ENCODE measurements around the gene SCYGR7. TPM values are rescaled to one million over a fixed set of nuclear protein-coding genes. Genes with fewer than 3 reads are reported as not detected.
A peak's percentile ranks its signal among the peaks of the same experiment; 100 is the strongest.

SCYGR7 gene
- total RNA-seq, 1 donor from 2014 or later: not detected

DNA sequence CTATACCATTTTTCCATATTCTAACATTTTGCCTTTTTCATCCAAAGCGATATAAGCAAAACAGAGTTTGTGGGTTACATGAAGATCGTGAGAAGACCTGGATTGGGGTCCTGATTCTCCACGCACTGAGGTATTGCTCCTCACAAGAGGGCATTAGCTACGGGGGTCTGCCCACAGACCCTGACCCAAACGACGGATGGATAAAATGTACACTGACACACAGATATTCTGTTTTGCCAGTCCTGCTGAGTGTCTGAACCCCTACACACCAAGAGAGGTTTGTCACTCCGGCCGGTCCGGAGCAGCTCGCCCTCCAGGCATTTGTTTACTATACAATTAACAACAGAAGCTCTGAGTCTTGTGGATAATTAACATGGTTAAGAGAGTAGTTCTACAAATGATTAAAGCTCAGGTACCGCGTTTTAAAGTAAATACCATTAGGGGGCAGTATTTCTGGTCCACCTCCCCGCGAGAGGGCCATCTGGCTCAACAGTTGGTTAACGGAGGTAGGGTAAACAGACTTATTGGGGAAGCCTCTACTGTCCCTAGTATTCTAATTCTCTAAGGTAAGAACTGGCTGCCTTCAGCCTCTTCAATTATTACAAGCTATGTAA, 46.0 kb downstream of the SCYGR7 start:
- peak; percentile 37 for DNase-seq (ENCODE audit: low spot score)
- H4K20me1 ChIP-seq (ENCODE audit: low read depth): no peaks in the 10 kb centered on the region
- no peak overlapping the region for H3K4me2 ChIP-seq
- Mint-ChIP-seq H3K36me3 (no peaks in the 10 kb centered on the region), H3K9me3 (no peaks in the 10 kb centered on the region), H3K27me3 (ENCODE audit: insufficient read depth, low read depth) (peaks cover 10% of the 10 kb centered on the region), H3K4me1 (peaks cover 3% of the 10 kb centered on the region), H3K4me3 (no peak overlapping the region), H3K27ac (no peak overlapping the region)
- H3K27ac ChIP-seq: no peak overlapping the region
- H3K79me2 ChIP-seq (ENCODE audit: low read depth): no peaks in the 10 kb centered on the region
- H3K36me3 ChIP-seq: no peaks in the 10 kb centered on the region
- H3K9me3 ChIP-seq (ENCODE audit: low read depth): no peaks in the 10 kb centered on the region
- H2AFZ ChIP-seq (replicated peaks): peak overlapping the region; percentile 35
- H3F3A ChIP-seq (ENCODE audit: low read depth): no peaks in the 10 kb centered on the region
- TF ChIP-seq EZH2phosphoT487 (IDR thresholded peaks at IDR 0.05): no peak
- TF ChIP-seq EZH2 (IDR thresholded peaks at IDR 0.05): no peak
- TF ChIP-seq, protein P1, sequence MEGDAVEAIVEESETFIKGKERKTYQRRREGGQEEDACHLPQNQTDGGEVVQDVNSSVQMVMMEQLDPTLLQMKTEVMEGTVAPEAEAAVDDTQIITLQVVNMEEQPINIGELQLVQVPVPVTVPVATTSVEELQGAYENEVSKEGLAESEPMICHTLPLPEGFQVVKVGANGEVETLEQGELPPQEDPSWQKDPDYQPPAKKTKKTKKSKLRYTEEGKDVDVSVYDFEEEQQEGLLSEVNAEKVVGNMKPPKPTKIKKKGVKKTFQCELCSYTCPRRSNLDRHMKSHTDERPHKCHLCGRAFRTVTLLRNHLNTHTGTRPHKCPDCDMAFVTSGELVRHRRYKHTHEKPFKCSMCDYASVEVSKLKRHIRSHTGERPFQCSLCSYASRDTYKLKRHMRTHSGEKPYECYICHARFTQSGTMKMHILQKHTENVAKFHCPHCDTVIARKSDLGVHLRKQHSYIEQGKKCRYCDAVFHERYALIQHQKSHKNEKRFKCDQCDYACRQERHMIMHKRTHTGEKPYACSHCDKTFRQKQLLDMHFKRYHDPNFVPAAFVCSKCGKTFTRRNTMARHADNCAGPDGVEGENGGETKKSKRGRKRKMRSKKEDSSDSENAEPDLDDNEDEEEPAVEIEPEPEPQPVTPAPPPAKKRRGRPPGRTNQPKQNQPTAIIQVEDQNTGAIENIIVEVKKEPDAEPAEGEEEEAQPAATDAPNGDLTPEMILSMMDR (IDR thresholded peaks at IDR 0.05): peak; percentile 58
- no peaks in the 10 kb centered on the region for H3K4me1 ChIP-seq
- H3K9ac ChIP-seq: no peak overlapping the region
- H3K27me3 ChIP-seq: no peaks in the 10 kb centered on the region
- no peak overlapping the region for H3K4me3 ChIP-seq

DNA sequence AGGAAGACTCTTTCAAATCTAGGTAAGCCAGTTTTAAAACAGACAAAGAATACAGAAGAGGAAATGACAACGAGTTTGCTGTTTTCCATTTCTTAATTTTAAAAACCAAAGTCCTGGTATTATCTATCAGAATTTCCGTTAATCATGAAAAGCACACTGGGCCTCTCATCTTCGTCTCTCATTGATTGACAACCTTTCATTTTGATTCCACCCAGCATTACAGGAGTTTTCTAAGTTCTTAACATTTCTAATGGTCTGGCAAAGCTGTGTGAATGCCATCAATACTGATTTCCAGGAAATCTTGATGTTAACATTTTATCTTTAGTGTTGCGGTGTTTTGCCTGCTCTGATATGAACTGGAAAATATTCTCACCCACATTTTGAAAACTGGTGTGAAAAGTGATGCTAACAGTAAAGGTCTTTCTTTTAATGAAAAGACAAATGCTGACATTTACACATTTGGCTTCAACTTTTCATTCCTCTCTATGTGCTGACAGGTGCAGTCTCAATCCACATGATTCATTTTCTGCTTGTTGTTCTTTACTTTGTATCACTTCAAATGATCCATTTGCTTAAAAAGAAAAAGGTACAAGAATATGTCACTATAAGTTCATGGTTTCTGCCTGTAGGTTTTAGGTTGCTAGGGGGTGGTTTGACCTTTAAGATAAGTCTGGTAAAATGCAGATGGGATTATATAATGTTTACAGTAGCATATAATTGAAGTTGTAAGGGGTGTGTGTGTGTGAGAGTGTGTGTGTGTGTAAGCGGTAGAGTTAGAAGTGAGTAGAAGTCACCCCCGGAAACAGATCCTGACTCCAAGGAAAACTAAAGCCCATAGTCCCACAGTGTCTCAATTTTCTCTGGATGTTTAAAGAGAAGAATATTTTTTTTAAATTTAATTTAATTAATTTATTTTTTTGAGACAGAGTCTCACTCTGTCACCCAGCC, 47.0 kb downstream of the SCYGR7 start:
- H2AFZ ChIP-seq (replicated peaks): no peak overlapping the region
- no peaks in the 10 kb centered on the region for H3K36me3 Mint-ChIP-seq
- no peak overlapping the region for H3K4me3 Mint-ChIP-seq
- no peaks in the 10 kb centered on the region for H3F3A ChIP-seq (ENCODE audit: low read depth)
- H3K27me3 Mint-ChIP-seq (ENCODE audit: insufficient read depth, low read depth): peaks cover 10% of the 10 kb centered on the region
- H3K79me2 ChIP-seq (ENCODE audit: low read depth): no peaks in the 10 kb centered on the region
- TF ChIP-seq, protein P1 (IDR thresholded peaks at IDR 0.05): no peak
- no peak for TF ChIP-seq EZH2phosphoT487 (IDR thresholded peaks at IDR 0.05)
- DNase-seq (ENCODE audit: low spot score): no peak
- no peak overlapping the region for H3K27ac ChIP-seq
- no peaks in the 10 kb centered on the region for H3K4me1 ChIP-seq
- H3K9me3 ChIP-seq (ENCODE audit: low read depth): no peaks in the 10 kb centered on the region
- H3K27me3 ChIP-seq: no peaks in the 10 kb centered on the region
- H3K4me1 Mint-ChIP-seq: peaks cover 3% of the 10 kb centered on the region
- no peak overlapping the region for H3K9ac ChIP-seq
- no peak overlapping the region for H3K4me3 ChIP-seq
- no peaks in the 10 kb centered on the region for H3K9me3 Mint-ChIP-seq
- H3K4me2 ChIP-seq: no peak overlapping the region
- H4K20me1 ChIP-seq (ENCODE audit: low read depth): no peaks in the 10 kb centered on the region
- H3K27ac Mint-ChIP-seq: no peak overlapping the region
- no peaks in the 10 kb centered on the region for H3K36me3 ChIP-seq

Small RNA genes within 50 kb of the gene (small RNA-seq; reads per million reads assigned to genes)
- gene RNA5SP121 (not detected), gene SNRPGP8 (not detected)

Other genes starting within 250 kb of the SCYGR7 start
- gene SCYGR2, start 129.4 kb upstream of the SCYGR7 start, total RNA-seq (ENCODE audit: low replicate concordance): not detected in 2 replicates
- gene SCYGR3, start 113.5 kb upstream of the SCYGR7 start, total RNA-seq (ENCODE audit: low replicate concordance): not detected in 2 replicates
- gene SCYGR4, start 110.8 kb upstream of the SCYGR7 start, total RNA-seq (ENCODE audit: low replicate concordance): not detected in 2 replicates
- not detected in 2 replicates for gene SCYGR5, start 61.5 kb upstream of the SCYGR7 start, total RNA-seq (ENCODE audit: low replicate concordance)
- gene SLC19A3, start 10.3 kb upstream of the SCYGR7 start, total RNA-seq (ENCODE audit: low replicate concordance): 0.96 and 1.6 TPM in 2 replicates
- gene SCYGR6, start 3.6 kb upstream of the SCYGR7 start, total RNA-seq (ENCODE audit: low replicate concordance): not detected in 2 replicates
- not detected in 2 replicates for gene SCYGR8, start 17.6 kb downstream of the SCYGR7 start, total RNA-seq (ENCODE audit: low replicate concordance)
- not detected in 2 replicates for gene CCL20, start 85.5 kb downstream of the SCYGR7 start, total RNA-seq (ENCODE audit: low replicate concordance)
- not detected in 2 replicates for gene DAW1, start 143.3 kb downstream of the SCYGR7 start, total RNA-seq (ENCODE audit: low replicate concordance)